ENCODE measurements around the gene CERS4. TPM values are rescaled to one million over a fixed set of nuclear protein-coding genes. Genes with fewer than 3 reads are reported as not detected.

CERS4 gene
- total and polyA plus RNA-seq, 2 donors (not counting 3 experiments of a cell fraction or from before 2014, with no cell fraction given): 4.9 to 7.7 TPM

DNA sequence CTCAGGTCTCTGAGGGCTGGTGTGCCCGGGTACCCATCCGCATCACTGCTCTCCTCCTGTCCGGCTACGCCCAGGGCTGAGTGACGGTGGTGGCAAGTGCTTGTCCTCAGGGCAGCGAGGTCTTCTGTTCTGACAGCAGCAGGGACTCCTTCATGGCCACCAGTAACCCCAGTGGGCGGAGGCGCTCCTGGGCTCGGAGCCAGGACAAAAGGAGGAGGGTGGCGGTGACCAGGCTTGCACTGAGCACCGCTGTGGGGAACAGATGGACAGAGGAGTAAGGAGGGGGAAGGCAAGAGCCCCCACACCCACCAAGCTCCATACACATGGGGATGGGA, 93.2 kb downstream of the CERS4 start:
- H3K4me1 ChIP-seq (ENCODE audit: control insufficient read depth, extremely low read depth, insufficient read depth, low read length): peaks cover 7% of the 10 kb centered on the region
- intact Hi-C loops (cut with micrococcal nuclease): no loop called here
- POLR2A ChIA-PET: interaction anchor here (0.6 kb wide), 1 partner anchor 36 kb away, joined by 6 read pairs; no protein-coding TSS in a partner anchor
- H3K27me3 ChIP-seq (ENCODE audit: control insufficient read depth in 2 of 2, insufficient read depth in 2 of 2, low read length in 2 of 2): no peaks in the 10 kb centered on the region
- H3K4me2 ChIP-seq (ENCODE audit: insufficient read depth, low read length): no peak overlapping the region
- H3K79me2 ChIP-seq (ENCODE audit: control insufficient read depth, insufficient read depth, low read length): peaks cover 7% of the 10 kb centered on the region
- no peaks in the 10 kb centered on the region for H3K9me1 ChIP-seq (replicated peaks; ENCODE audit: control insufficient read depth, extremely low read depth, insufficient read depth, low read length)
- no peak overlapping the region for H3K9ac ChIP-seq (replicated peaks; ENCODE audit: extremely low read depth, insufficient read depth, low read length)
- TSS peak; percentile 21 for BruUV-seq (replicated peaks)
- CTCF ChIA-PET: interaction anchor here (0.5 to 0.7 kb wide), 2 partner anchors 59 to 177 kb away, joined by 3 read pairs; no protein-coding TSS in a partner anchor
- no peak overlapping the region for H2AFZ ChIP-seq (ENCODE audit: low read depth, low read length)
- DNase-seq (ENCODE audit: low read depth, low spot score): no peak
- dilution Hi-C loops (cut with MboI; ENCODE audit: extremely low pct_ligation_motif_present, low sequenced_read_pairs): no loop called here
- no peak overlapping the region for H3K27ac ChIP-seq (ENCODE audit: insufficient read depth, low read depth, low read length)
- H4K20me1 ChIP-seq (replicated peaks; ENCODE audit: control insufficient read depth, extremely low read depth, insufficient read depth, low read length): no peaks in the 10 kb centered on the region
- FAIRE-seq: no peak
- peaks cover 0 to 4% of the 10 kb centered on the region in 2 experiments for H3K36me3 ChIP-seq (ENCODE audit: control insufficient read depth in 2 of 2, extremely low read depth in 1 of 2, insufficient read depth in 2 of 2, low read length in 2 of 2)
- TF ChIP-seq MYC (IDR thresholded peaks at IDR 0.05; ENCODE audit: low read depth, low read length) (no peak), POLR2AphosphoS5 (IDR thresholded peaks at IDR 0.05; ENCODE audit: insufficient read depth, low read depth, low read length) (no peak), CTCF (IDR thresholded peaks at IDR 0.05; ENCODE audit: extremely low read depth in 1 of 2, insufficient read depth in 1 of 2, low read depth in 1 of 2, low read length in 2 of 2) (no peak), GATA2 (IDR thresholded peaks at IDR 0.05; ENCODE audit: insufficient read depth, insufficient read length, low read depth, low read length) (no peak), JUN (IDR thresholded peaks at IDR 0.05; ENCODE audit: borderline replicate concordance, insufficient read depth, insufficient read length, low read depth) (no peak), FOS (IDR thresholded peaks at IDR 0.05; ENCODE audit: borderline replicate concordance, insufficient read depth, low read length) (no peak), EZH2 (IDR thresholded peaks at IDR 0.05; ENCODE audit: borderline replicate concordance, low read depth, low read length, severe bottlenecking) (no peak), POLR2A (IDR thresholded peaks at IDR 0.05; ENCODE audit: low read depth, low read length) (no peak)
- TF ChIP-seq, protein P1, sequence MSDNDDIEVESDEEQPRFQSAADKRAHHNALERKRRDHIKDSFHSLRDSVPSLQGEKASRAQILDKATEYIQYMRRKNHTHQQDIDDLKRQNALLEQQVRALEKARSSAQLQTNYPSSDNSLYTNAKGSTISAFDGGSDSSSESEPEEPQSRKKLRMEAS (IDR thresholded peaks at IDR 0.05; ENCODE audit: insufficient read depth, insufficient read length): no peak
- no peak overlapping the region for H3K4me3 ChIP-seq (replicated peaks in 1 of 3; ENCODE audit: insufficient read depth in 1 of 3, low read depth in 1 of 3, low read length in 3 of 3)
- H3K9me3 ChIP-seq (replicated peaks; ENCODE audit: control insufficient read depth, insufficient read depth, low read length): no peaks in the 10 kb centered on the region
